B cell (primary cell): ENCODE data around the gene RAI1. TPM values are rescaled to one million over a fixed set of nuclear protein-coding genes. Genes with fewer than 3 reads are reported as not detected.

ENCODE experiments used
- ATAC-seq: fragments of 200-7000 bp; cut with Tn5 transposase; one replicate; pipeline ENCODE4 v1.10.0; 2021; ENCODE audit warnings: low read depth, mild to moderate bottlenecking, moderate number of reproducible peaks, moderate library complexity
- CTCF ChIA-PET: fragments of 350-600 bp; sonication (Branson Sonifier 250); formaldehyde crosslinking; loops from one replicate; lab custom pipeline; 2021; ENCODE audit warnings: antibody characterized with exemption, inconsistent platforms; lab: Charles Lee
- POLR2A ChIA-PET: fragments of 350-600 bp; sonication (Branson Sonifier 250); formaldehyde crosslinking; loops from one replicate; lab custom pipeline; 2021; ENCODE audit warnings: antibody characterized with exemption; lab: Charles Lee
- DNase-seq: peaks from one replicate; pipeline ENCODE4 v3.0.0; 2013
- H2AFZ ChIP-seq: 2 replicates; pipeline ENCODE4 v1.6.1; 2012; ENCODE audit warnings: mild to moderate bottlenecking, low read depth, low read length; ENCODE audit not compliant: insufficient read depth, poor library complexity, severe bottlenecking
- H3K27ac ChIP-seq, 2 donors: 1 replicate in 1 of 2; 2 replicates in 1 of 2; pipeline ENCODE4 v1.5.1; 2012 to 2013; ENCODE audit warnings: low read length in 2 of 2, mild to moderate bottlenecking in 2 of 2, moderate library complexity in 1 of 2
- H3K27me3 ChIP-seq, 4 experiments: fragments of 200-600 bp in 1 of 4; sonication (generic) in 1 of 4; replicated peaks in 1 of 4; 1 replicate in 2 of 4; 2 replicates in 2 of 4; pipeline versions ENCODE4 v1.6.1 to v1.7.0; 2013 to 2016; ENCODE audit warnings: low read length in 3 of 4, mild to moderate bottlenecking in 2 of 4, mixed read lengths in 1 of 4, moderate library complexity in 1 of 4; ENCODE audit not compliant: insufficient read depth in 4 of 4, control insufficient read depth in 3 of 4; ENCODE audit errors: control extremely low read depth in 1 of 4
- H3K36me3 ChIP-seq, 2 experiments: replicated peaks in 1 of 2; 1 replicate in 1 of 2; 2 replicates in 1 of 2; pipeline versions ENCODE4 v1.6.1 to v1.7.1; 2013; ENCODE audit warnings: low read length in 1 of 2; ENCODE audit not compliant: insufficient read depth in 2 of 2, control insufficient read depth in 1 of 2; ENCODE audit errors: control extremely low read depth in 1 of 2, extremely low read depth in 1 of 2
- H3K4me1 ChIP-seq, 2 donors: fragments of 200-600 bp in 1 of 2; sonication (generic) in 1 of 2; 1 replicate in 1 of 2; 2 replicates in 1 of 2; pipeline versions ENCODE4 v1.5.1 to v1.6.1; 2013 to 2017; ENCODE audit warnings: low read length in 2 of 2; ENCODE audit not compliant: control insufficient read depth in 2 of 2, insufficient read depth in 2 of 2
- H3K4me2 ChIP-seq: replicated peaks from 2 replicates; pipeline ENCODE3; 2012; ENCODE audit warnings: mild to moderate bottlenecking, low read depth, low read length; ENCODE audit not compliant: poor library complexity, severe bottlenecking
- H3K4me3 ChIP-seq, 5 experiments: fragments of 200-600 bp in 1 of 5; sonication (generic) in 1 of 5; 1 replicate in 3 of 5; 2 replicates in 2 of 5; pipeline versions ENCODE4 v1.5.1 to v1.7.0; 2011 to 2016; ENCODE audit warnings: low read length in 4 of 5, mild to moderate bottlenecking in 4 of 5, low read depth in 2 of 5, control low read depth in 1 of 5, moderate library complexity in 1 of 5; ENCODE audit not compliant: insufficient read depth in 1 of 5; ENCODE audit errors: control extremely low read depth in 1 of 5, extremely low read depth in 1 of 5
- H3K79me2 ChIP-seq: fragments of 200-600 bp; sonication (generic); one replicate; pipeline ENCODE4 v1.6.0; 2016; ENCODE audit warnings: low read length; ENCODE audit not compliant: control insufficient read depth, insufficient read depth
- H3K9ac ChIP-seq: fragments of 200-600 bp; sonication (generic); 2 replicates; pipeline ENCODE4 v1.6.1; 2017; ENCODE audit warnings: mild to moderate bottlenecking, low read length, moderate library complexity
- H3K9me3 ChIP-seq, 3 donors: one replicate each; pipeline versions ENCODE4 v1.6.1 to v1.7.1; 2013; ENCODE audit warnings: low read length in 2 of 3; ENCODE audit not compliant: control insufficient read depth in 2 of 3, insufficient read depth in 1 of 3; ENCODE audit errors: control extremely low read depth in 1 of 3
- H4K20me1 ChIP-seq: 2 replicates; pipeline ENCODE4 v1.6.0; 2012; ENCODE audit warnings: mild to moderate bottlenecking, low read length; ENCODE audit not compliant: insufficient read depth, control insufficient read depth, poor library complexity, severe bottlenecking
- H3K27ac Mint-ChIP-seq: one replicate; pipeline ENCODE4 v1.8.0; 2021; ENCODE audit warnings: mixed read lengths
- H3K27me3 Mint-ChIP-seq: one replicate; pipeline ENCODE4 v1.8.0; 2021; ENCODE audit warnings: mixed read lengths
- H3K4me1 Mint-ChIP-seq: one replicate; pipeline ENCODE4 v1.8.0; 2021; ENCODE audit warnings: mixed read lengths
- H3K4me3 Mint-ChIP-seq: one replicate; pipeline ENCODE4 v1.8.0; 2021; ENCODE audit warnings: mixed read lengths
- H3K9me3 Mint-ChIP-seq: one replicate; pipeline ENCODE4 v1.8.0; 2022; ENCODE audit warnings: mixed read lengths; ENCODE audit not compliant: insufficient read depth
- CTCF ChIP-seq: fragments of 200-600 bp; IDR thresholded peaks from one replicate; pipeline ENCODE4 v1.8.0; 2022; ENCODE audit warnings: antibody characterized with exemption, mild to moderate bottlenecking
- EZH2 ChIP-seq: IDR thresholded peaks from 2 replicates; pipeline ENCODE4 v1.6.1; 2012; ENCODE audit warnings: borderline replicate concordance, low read depth, mild to moderate bottlenecking, moderate library complexity, low read length; ENCODE audit not compliant: insufficient read depth, poor library complexity, severe bottlenecking
- WGBS: methylation state at CpG from one replicate; pipeline ENCODE4 v1.1.5; 2013; ENCODE audit warnings: missing lambda C conversion rate; ENCODE audit not compliant: insufficient coverage; 5-methylcytosine and 5-hydroxymethylcytosine counted together
- intact Hi-C: fragments of 100-400 bp; cut with micrococcal nuclease; formaldehyde crosslinking; loops from one replicate; pipeline ENCODE4 v1.10.0; 2022
- polyA plus RNA-seq: library from polyadenylated mRNA; depleted of rRNA; stranded (reverse); fragments of >200 nt; gene quantifications from 2 replicates; pipeline ENCODE4 v1.2.3, GENCODE V29; 2012
- total RNA-seq, 2 donors: library from RNA; stranded (reverse); fragments of 120-200 nt in 1 of 2; gene quantifications; 1 replicate in 1 of 2; 2 replicates in 1 of 2; pipeline versions ENCODE4 v1.2.3 to v1.2.4, GENCODE V29; 2013 to 2022

The RAI1 gene
- total and polyA plus RNA-seq, 2 donors (not counting 1 experiment from before 2014, with no cell fraction given) = 4.7 to 34.0 TPM

DNA sequence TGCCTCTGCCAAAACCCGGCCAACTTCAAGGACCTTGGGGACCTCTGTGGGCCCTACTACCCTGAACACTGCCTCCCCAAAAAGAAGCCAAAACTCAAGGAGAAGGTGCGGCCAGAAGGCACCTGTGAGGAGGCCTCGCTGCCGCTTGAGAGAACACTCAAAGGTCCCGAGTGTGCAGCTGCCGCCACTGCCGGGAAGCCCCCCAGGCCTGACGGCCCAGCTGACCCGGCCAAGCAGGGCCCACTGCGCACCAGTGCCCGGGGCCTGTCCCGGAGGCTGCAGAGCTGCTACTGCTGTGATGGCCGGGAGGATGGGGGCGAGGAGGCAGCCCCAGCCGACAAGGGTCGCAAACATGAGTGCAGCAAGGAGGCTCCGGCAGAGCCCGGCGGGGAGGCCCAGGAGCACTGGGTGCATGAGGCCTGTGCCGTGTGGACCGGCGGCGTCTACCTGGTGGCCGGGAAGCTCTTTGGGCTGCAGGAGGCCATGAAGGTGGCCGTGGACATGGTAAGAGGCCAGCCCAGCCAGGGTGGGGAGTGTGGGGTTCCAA is 116.8 kb downstream of the RAI1 start:
- Mint-ChIP-seq H3K27ac (no peak overlapping the region), H3K9me3 (no peaks in the 10 kb centered on the region), H3K4me3 (no peak overlapping the region), H3K4me1 (peaks cover 3% of the 10 kb centered on the region), H3K27me3 (no peaks in the 10 kb centered on the region)
- peaks cover 0 to 17% of the 10 kb centered on the region in 2 experiments for H3K36me3 ChIP-seq
- no peak overlapping the region for H2AFZ ChIP-seq
- no peaks in the 10 kb centered on the region for H4K20me1 ChIP-seq
- 96% methylated on average over 25 of the region's 25 CpGs for WGBS
- H3K4me1 ChIP-seq = peaks cover 0 to 2% of the 10 kb centered on the region in 2 donors
- no peak overlapping the region for H3K4me3 ChIP-seq
- TF ChIP-seq CTCF (no peak), EZH2 (no peak)
- intact Hi-C loops = no loop called here
- H3K79me2 ChIP-seq = no peaks in the 10 kb centered on the region
- DNase-seq (no peak), ATAC-seq (no peak)
- H3K4me2 ChIP-seq = no peak overlapping the region
- H3K27me3 ChIP-seq = no peaks in the 10 kb centered on the region
- H3K9me3 ChIP-seq = no peaks in the 10 kb centered on the region
- ChIA-PET POLR2A (no interaction called here), CTCF (no interaction called here)
- H3K9ac ChIP-seq = no peak overlapping the region
- no peak overlapping the region for H3K27ac ChIP-seq

DNA sequence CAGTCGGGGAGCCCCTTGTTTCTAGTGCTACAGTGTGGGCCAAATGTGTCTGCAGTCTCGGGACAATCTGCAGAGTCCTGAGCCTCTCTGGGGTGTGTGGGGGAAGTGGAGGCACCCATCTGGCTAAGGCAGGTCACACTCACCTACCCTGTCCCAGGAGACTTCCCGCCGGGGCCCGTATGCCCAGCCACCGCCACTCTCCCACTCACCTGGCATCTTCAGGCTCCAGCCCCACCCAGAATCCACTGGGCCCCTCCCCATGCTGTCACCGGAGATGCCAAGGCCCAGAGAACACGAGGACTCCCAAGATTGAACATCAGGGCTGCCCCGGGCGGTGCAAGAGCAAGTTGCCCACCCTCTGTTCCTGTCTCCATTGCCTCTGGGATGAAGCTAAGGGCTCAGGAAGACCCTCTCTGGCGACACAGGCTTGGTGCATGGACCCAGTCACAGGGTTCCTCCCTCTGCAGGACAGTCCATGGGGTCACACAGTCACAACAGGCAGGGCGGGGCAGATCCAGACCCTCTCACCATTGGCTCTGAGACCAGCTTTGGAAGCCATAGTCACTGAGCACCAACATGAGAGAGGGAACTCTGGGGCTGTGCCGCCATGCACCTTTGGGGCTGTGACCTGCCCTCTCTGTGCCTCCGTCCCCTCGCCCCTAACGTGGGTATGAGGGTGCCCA is 117.5 kb downstream of the RAI1 start:
- intact Hi-C loops = no loop called here
- no peak for ATAC-seq
- WGBS = 95% methylated on average over 11 of the region's 16 CpGs

More for the DNA sequence above, 117.5 kb downstream of the RAI1 start:
- no peaks in the 10 kb centered on the region for H3K27me3 ChIP-seq
- no peaks in the 10 kb centered on the region for H4K20me1 ChIP-seq
- H3K9ac ChIP-seq = no peak overlapping the region
- no peak overlapping the region for H3K27ac Mint-ChIP-seq
- no peaks in the 10 kb centered on the region for H3K79me2 ChIP-seq
- peaks cover 2% of the 10 kb centered on the region for H3K4me1 Mint-ChIP-seq
- H3K4me2 ChIP-seq = no peak overlapping the region
- no peaks in the 10 kb centered on the region for H3K9me3 Mint-ChIP-seq
- H3K9me3 ChIP-seq = no peaks in the 10 kb centered on the region
- CTCF ChIA-PET = no interaction called here
- POLR2A ChIA-PET = no interaction called here
- TF ChIP-seq EZH2 (no peak), CTCF (no peak)
- H3K4me3 ChIP-seq = no peak overlapping the region
- H3K4me1 ChIP-seq = no peaks in the 10 kb centered on the region
- H3K36me3 ChIP-seq = peaks cover 0 to 17% of the 10 kb centered on the region in 2 experiments
- no peak overlapping the region for H2AFZ ChIP-seq
- no peak for DNase-seq
- H3K27me3 Mint-ChIP-seq = no peaks in the 10 kb centered on the region
- no peak overlapping the region for H3K4me3 Mint-ChIP-seq
- H3K27ac ChIP-seq = no peak overlapping the region
